Muscle of leg (tissue), 11 donors: ENCODE measurements around the gene LRSAM1. TPM values are rescaled to one million over a fixed set of nuclear protein-coding genes. Genes with fewer than 3 reads are reported as not detected.

Experiments
- DNase-seq: peaks from one replicate; pipeline ENCODE4 v3.0.0; 2013
- H3K27ac ChIP-seq: one replicate; pipeline ENCODE4 v1.5.1; 2013; ENCODE audit warnings: mild to moderate bottlenecking, low read length, control low read depth
- H3K27me3 ChIP-seq: one replicate; pipeline ENCODE4 v1.6.1; 2013; ENCODE audit warnings: low read length; ENCODE audit not compliant: control insufficient read depth, insufficient read depth
- H3K36me3 ChIP-seq: one replicate; pipeline ENCODE4 v1.6.1; 2013; ENCODE audit warnings: low read length; ENCODE audit not compliant: control insufficient read depth, insufficient read depth
- H3K4me1 ChIP-seq: one replicate; pipeline ENCODE4 v1.6.1; 2013; ENCODE audit warnings: low read length; ENCODE audit not compliant: control insufficient read depth, insufficient read depth
- H3K4me3 ChIP-seq: one replicate; pipeline ENCODE4 v1.5.1; 2013; ENCODE audit warnings: low read length, control low read depth
- H3K9me3 ChIP-seq: replicated peaks from 2 replicates; pipeline ENCODE4 v1.6.1; 2013; ENCODE audit warnings: low read depth, low read length; ENCODE audit not compliant: control insufficient read depth
- WGBS: methylation state at CpG from one replicate; pipeline ENCODE4 v1.1.5; 2013; ENCODE audit warnings: missing lambda C conversion rate; ENCODE audit not compliant: insufficient coverage; 5-methylcytosine and 5-hydroxymethylcytosine counted together
- polyA plus RNA-seq, 8 donors: library from polyadenylated mRNA; unstranded; fragments of 120-200 nt; gene quantifications; one replicate each; pipeline versions ENCODE4 v1.2.1 to v1.2.3, GENCODE V29; 2013; ENCODE audit warnings: inconsistent platforms in 1 of 8, low replicate concordance in 1 of 8; ENCODE audit not compliant: insufficient read length in 8 of 8, insufficient read depth in 1 of 8
- total RNA-seq: library from RNA; stranded (reverse); fragments of 120-200 nt; gene quantifications from one replicate; pipeline ENCODE4 v1.2.4, GENCODE V29; 2013

The LRSAM1 gene
- total and polyA plus RNA-seq, 9 donors = 5.8 to 13.7 (median 11.4) TPM

- peak; percentile 6 for DNase-seq
- Histone ChIP-seq H3K27me3 (no peaks in the 10 kb centered on the region), H3K4me3 (no peak overlapping the region), H3K9me3 (peaks cover 13% of the 10 kb centered on the region), H3K4me1 (peaks cover 46% of the 10 kb centered on the region), H3K27ac (no peak overlapping the region), H3K36me3 (peaks cover 65% of the 10 kb centered on the region)
- WGBS = 100% methylated on average over 7 of the region's 9 CpGs
Measured at GRCh38 chr9:127523312-127523851, 72.1 kb downstream of the LRSAM1 start.

DNA sequence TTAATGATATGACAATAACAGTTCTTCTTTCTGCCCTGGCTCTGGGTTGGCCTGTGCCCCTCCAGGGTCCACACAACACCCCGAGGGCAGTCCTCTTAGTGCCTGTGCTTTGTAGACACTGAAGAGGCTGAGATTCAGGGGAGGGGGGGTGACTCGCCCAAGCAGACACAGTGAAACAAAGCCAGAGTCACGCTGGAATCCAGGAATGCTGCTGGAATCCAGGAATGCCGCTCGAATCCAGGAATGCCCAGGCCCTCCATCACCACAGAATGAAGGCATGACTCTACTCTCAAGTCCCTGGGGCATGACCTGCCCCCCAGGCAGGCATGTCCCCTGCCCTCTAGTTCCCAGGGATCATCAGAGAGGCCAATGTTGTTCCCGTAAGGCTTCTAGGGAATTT, 73.1 kb downstream of the LRSAM1 start:
- Histone ChIP-seq H3K4me3 (no peak overlapping the region), H3K36me3 (peaks cover 66% of the 10 kb centered on the region), H3K9me3 (peaks cover 13% of the 10 kb centered on the region), H3K4me1 (peaks cover 45% of the 10 kb centered on the region), H3K27ac (no peak overlapping the region), H3K27me3 (no peaks in the 10 kb centered on the region)
- 58% methylated on average over 4 of the region's 6 CpGs for WGBS
- no peak for DNase-seq

DNA sequence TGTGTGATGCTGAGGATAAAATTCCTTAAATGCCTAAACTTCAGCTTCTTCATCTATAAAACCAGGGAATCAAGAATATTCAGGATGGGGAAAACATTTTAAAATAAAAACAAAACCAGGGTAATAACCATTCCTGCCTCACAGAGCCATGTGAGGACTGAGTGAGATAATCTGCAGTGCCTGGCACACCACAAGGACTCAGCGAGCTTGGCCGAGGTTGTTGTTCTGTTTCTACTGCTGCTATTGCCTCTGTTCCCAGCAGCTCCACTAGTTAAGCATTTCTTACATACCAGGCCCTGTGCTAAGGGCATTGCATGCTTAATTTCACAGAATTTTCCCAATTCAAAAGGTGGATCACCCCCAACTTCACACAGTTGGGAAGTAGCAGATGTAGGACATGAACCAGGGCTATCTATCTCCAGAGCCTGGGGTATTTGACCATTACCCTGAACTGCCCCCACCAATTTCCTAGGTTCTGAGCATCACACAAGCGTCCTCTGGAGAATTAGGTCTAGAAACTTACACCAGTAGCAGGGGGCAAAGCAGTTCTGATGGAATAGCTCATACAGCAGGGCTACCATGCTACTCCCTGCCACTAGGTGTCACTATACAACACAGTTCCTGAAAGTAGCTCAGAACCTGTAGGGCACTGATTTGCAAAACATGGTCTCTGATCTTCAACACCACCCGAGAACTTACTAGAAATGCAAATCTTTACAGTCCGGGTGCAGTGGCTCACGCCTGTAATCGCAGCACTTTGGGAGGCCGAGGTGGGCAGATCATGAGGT, 74.3 kb downstream of the LRSAM1 start:
- Histone ChIP-seq H3K27me3 (no peaks in the 10 kb centered on the region), H3K9me3 (peaks cover 13% of the 10 kb centered on the region), H3K27ac (no peak overlapping the region), H3K4me3 (no peak overlapping the region), H3K36me3 (peaks cover 68% of the 10 kb centered on the region), H3K4me1 (peaks cover 38% of the 10 kb centered on the region)
- DNase-seq = no peak
- WGBS = 89% methylated on average over 6 of the region's 8 CpGs

GRCh38 chr9:127526655-127527559, 75.6 kb downstream of the LRSAM1 start:
- Histone ChIP-seq H3K36me3 (peaks cover 69% of the 10 kb centered on the region), H3K4me1 (peaks cover 32% of the 10 kb centered on the region), H3K4me3 (no peak overlapping the region), H3K9me3 (peaks cover 13% of the 10 kb centered on the region), H3K27ac (peak overlapping the region; percentile 37), H3K27me3 (no peaks in the 10 kb centered on the region)
- 88% methylated on average over 23 of the region's 30 CpGs for WGBS
- DNase-seq = no peak

- Histone ChIP-seq H3K9me3 (peaks cover 13% of the 10 kb centered on the region), H3K4me3 (no peak overlapping the region), H3K36me3 (peaks cover 61% of the 10 kb centered on the region), H3K4me1 (peaks cover 27% of the 10 kb centered on the region), H3K27me3 (no peaks in the 10 kb centered on the region), H3K27ac (peak overlapping the region; percentile 37)
- 86% methylated on average over 7 of the region's 17 CpGs for WGBS
- no peak for DNase-seq
Measured at GRCh38 chr9:127527560-127528268, 76.4 kb downstream of the LRSAM1 start.

DNA sequence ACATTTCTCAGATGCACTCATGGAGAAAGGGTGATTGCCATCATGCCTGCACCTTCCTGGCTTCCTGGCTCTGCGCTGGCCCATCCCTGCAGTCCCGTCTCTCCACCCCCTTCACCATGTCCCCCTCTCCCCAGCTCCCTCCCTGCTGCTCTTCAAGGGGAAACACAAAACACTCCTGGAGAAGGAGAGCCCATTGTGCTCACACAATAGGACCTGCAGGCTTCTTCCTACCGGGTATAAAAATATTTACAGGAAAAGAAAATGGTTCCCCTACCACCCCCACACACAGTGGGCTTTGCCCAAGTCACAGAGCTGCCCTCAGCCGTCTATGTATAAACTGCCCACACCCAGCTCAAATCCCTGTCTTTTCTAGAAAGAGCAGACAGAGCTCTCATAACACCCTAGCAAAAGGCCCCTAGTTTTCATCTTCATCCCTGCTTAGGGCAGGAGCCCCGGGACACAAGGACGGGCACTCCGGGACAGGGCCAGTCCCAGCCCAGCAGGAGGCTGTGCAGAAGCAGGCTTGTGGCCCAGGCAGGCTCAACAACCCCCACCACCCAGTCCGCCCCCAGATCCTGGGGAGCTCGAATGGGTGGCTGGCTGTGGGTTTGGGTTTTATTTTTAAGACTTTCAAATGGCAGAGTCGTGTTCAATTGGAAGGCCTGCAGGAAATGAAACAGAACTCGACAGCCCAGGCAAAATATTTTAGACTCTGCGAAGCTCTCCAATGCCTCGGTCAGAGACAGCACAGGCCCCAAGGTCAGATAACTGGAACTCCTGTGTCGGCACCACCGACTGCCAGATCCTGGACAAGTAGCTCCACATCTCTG, 77.3 kb downstream of the LRSAM1 start:
- peak overlapping the region; percentile 81 for H3K27ac ChIP-seq
- peaks cover 54% of the 10 kb centered on the region for H3K36me3 ChIP-seq
- no peaks in the 10 kb centered on the region for H3K27me3 ChIP-seq
- DNase-seq = no peak
- H3K4me3 ChIP-seq = no peak overlapping the region
- H3K4me1 ChIP-seq = peaks cover 25% of the 10 kb centered on the region
- peaks cover 8% of the 10 kb centered on the region for H3K9me3 ChIP-seq
- WGBS = 36% methylated on average over 9 of the region's 15 CpGs

DNA sequence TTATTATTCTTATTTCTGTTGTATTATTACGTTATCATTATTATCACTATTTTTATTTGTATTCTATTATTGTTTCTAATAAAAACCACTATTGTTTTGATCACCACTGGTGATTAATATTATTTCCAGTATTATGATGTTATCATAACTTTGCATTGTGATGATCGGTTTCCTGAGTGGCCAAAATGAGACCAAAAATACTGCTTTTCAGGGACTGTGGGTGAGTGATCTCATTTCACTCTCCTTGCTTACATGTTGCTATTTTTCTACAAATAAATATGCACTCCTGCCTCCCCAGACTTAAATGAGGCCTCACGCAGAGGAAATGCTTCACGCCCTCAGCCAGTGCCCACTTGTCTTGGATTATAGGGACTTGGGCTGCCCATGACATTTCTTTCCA, 78.4 kb downstream of the LRSAM1 start:
- peaks cover 5% of the 10 kb centered on the region for H3K9me3 ChIP-seq
- DNase-seq = no peak
- no peaks in the 10 kb centered on the region for H3K27me3 ChIP-seq
- 100% methylated on average over 2 of the region's 4 CpGs for WGBS
- H3K36me3 ChIP-seq = peaks cover 45% of the 10 kb centered on the region
- H3K27ac ChIP-seq = no peak overlapping the region
- H3K4me1 ChIP-seq = peaks cover 30% of the 10 kb centered on the region
- H3K4me3 ChIP-seq = no peak overlapping the region

- DNase-seq = no peak
- WGBS = 97% methylated on average over 7 of the region's 14 CpGs
- peaks cover 37% of the 10 kb centered on the region for H3K4me1 ChIP-seq
- peaks cover 5% of the 10 kb centered on the region for H3K9me3 ChIP-seq
- no peaks in the 10 kb centered on the region for H3K27me3 ChIP-seq
- peaks cover 43% of the 10 kb centered on the region for H3K36me3 ChIP-seq
- H3K27ac ChIP-seq = no peak overlapping the region
- H3K4me3 ChIP-seq = no peak overlapping the region
Measured at GRCh38 chr9:127530206-127530941, 79.1 kb downstream of the LRSAM1 start.

DNA sequence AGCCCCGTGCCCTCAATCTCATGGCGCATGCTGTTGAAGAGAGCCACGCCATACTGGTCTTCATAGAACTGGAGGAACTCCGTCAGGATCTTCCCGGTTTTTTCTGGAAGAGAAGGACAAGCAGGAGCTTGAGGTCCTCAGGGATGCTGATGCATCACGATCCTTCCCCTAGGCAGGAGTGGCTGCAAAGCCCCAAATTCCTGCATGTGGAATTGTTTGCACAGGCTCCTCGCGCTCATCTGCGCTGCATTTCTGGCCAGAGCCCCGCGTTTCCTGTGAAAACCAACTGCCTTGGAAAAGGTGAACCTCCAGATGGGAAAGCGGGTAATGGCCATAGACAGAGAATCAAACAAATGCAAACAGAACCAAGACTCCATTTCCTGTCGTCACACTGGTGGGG, 80.4 kb downstream of the LRSAM1 start:
- H3K4me1 ChIP-seq = peaks cover 46% of the 10 kb centered on the region
- WGBS = 45% methylated on average over 7 of the region's 13 CpGs
- H3K27me3 ChIP-seq = no peaks in the 10 kb centered on the region
- peak; percentile 73 for DNase-seq
- peak overlapping the region; percentile 55 for H3K27ac ChIP-seq
- H3K4me3 ChIP-seq = no peak overlapping the region
- H3K9me3 ChIP-seq = no peaks in the 10 kb centered on the region
- H3K36me3 ChIP-seq = peaks cover 33% of the 10 kb centered on the region
